LHCN-M2 (cell line): ENCODE results near the gene MNAT1. TPM values are rescaled to one million over a fixed set of nuclear protein-coding genes. Genes with fewer than 3 reads are reported as not detected.

Experiments
- DNase-seq: peaks from one replicate; pipeline ENCODE4 v3.0.0-alpha.2; 2012; ENCODE audit warnings: low read depth
- total RNA-seq: library from RNA; depleted of rRNA; stranded (reverse); fragments of >200 nt; gene quantifications from 2 replicates; pipeline ENCODE4 v1.2.3, GENCODE V29; 2014

Gene MNAT1
- total RNA-seq, 1 experiment from 2014 or later, result 77.8 TPM

DNA sequence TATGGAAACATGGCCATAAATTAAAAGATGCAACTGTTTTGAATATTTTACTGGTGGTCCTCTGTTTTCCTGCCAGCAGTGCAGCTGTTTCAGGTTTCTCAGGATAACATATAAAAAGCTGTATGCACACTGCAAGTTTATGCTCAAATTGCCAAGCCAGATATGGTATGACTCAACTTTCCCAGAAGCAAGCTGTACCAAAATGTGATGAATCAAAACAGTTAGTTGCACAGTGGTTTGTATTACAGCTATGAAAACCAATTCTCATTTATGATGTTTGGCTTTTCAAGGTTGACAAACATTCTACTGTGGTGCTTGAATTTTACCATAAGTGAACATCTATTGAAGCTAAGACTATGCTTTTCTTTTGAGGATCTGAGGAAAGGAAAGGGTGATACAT, 230.8 kb downstream of the MNAT1 start:
- peak; percentile 94 for DNase-seq

- DNase-seq, result no peak
Observed at GRCh38 chr14:60968099-60968498, 233.5 kb downstream of the MNAT1 start.

DNA sequence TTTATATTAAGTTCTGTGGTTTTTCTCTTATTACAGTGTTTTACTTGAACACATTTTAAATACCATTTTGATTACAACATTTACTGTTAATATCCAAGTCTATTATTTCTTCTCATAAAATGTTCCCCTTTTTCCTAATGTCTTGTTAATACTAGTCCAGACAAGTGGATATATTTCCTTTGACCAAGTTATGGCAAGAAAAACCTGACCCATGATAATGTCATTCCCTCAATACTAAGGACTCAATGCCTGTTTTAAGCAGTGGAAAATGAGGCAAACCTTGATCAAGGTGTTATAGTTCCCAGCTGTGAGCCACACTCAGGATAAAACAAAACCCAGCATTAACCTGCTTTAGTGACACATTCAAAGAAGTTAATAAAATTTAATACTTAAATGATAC, 234.1 kb downstream of the MNAT1 start:
- no peak for DNase-seq

GRCh38 chr14:60970146-60970545, 235.6 kb downstream of the MNAT1 start:
- no peak for DNase-seq

- no peak for DNase-seq
Observed at GRCh38 chr14:60971271-60971670, 236.7 kb downstream of the MNAT1 start.

- DNase-seq, result no peak
Observed at GRCh38 chr14:60972295-60972694, 237.7 kb downstream of the MNAT1 start.

GRCh38 chr14:60973070-60973469, 238.5 kb downstream of the MNAT1 start:
- DNase-seq, result no peak

GRCh38 chr14:60974090-60974651, 239.6 kb downstream of the MNAT1 start:
- DNase-seq, result no peak

DNA sequence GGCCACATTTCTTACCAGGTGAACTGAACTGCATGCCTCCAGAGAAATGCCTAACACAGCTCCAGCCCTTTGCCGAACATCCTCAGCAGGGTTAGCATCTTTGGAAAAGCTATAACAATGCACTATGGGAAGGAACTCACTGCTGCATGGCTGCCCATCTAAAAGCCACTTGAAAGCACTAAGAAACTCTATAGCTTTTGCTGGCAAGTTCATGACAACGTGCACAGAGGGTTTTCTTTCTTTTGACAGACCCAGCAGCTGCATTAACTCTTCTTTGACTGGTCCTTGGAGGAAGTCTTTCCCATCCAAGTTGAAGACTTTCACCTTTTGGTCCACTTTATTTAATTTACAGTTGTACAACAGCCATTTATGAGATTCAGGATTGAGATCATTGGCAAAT, 241.0 kb downstream of the MNAT1 start:
- DNase-seq, result peak; percentile 21

DNA sequence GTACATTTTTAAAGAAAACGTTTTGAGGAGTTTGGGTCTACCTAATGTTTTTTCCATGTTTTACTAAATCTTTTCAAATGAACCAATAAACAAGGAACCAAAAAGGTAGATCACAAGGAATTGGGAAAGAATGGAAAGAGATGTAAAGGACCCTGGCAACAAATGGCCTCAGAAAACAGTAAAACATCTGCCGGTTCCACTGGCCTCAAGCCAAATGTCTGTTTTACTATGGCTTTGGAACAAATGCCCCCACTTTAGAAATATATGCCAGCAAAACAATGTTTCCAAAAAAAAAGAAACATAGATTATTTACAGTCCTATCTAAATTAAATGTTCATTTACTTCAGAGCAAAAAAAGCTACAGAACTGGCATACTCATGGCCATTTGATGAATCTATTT, 243.3 kb downstream of the MNAT1 start:
- DNase-seq, result peak; percentile 26

DNA sequence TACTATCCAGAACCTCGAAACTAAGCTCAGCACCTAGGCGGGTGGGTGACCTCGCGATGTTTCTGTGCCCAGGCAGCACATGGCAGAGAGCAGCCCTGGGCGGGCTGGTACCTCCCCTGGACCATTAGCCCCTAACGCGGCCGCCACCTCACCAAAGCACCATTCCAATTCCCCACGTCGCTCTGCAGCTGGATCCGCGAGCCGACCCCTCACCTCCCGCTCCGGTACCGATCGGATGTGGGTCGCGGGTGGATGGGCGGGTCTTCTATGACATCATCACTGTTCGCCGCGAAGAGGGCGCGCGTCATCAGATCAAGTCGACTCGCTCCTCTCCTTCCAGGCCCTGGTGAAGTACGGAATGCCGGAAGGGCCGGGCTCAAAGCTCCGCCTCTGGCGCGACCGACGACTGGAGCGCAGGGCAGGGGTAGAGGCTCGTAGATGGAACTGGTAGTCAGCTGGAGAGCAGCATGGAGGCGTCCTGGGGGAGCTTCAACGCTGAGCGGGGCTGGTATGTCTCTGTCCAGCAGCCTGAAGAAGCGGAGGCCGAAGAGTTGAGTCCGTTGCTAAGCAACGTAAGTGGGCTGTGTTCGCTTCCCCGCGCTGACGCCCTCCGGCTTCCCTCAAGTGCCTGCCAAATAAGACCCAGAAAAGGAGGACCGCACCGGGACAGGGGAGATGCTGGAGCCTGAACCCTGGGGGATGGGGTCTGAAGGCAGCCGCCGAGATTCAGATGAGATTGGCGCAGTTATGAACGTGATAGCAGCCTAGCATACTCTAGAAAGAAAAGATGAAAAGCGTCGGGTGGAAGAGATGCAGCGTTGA, 246.5 kb downstream of the MNAT1 start, which contains the start of the genes SLC38A6 and TRMT5:
Gene SLC38A6 (plus strand): TSS at position 435 of the 822 bp plus-strand sequence. CDS start 33 bp downstream, at position 468.
Gene TRMT5 (minus strand): TSS at position 269 of the 822 bp plus-strand sequence. CDS start 106 bp downstream, at position 163.
- DNase-seq, result peak; percentile 96

- peak; percentile 85 for DNase-seq
Observed at GRCh38 chr14:60981633-60982455, 247.3 kb downstream of the MNAT1 start.

GRCh38 chr14:60984196-60984595, 249.6 kb downstream of the MNAT1 start:
- no peak for DNase-seq

- DNase-seq, result no peak
Observed at GRCh38 chr14:60986500-60986899, 251.9 kb downstream of the MNAT1 start.

DNA sequence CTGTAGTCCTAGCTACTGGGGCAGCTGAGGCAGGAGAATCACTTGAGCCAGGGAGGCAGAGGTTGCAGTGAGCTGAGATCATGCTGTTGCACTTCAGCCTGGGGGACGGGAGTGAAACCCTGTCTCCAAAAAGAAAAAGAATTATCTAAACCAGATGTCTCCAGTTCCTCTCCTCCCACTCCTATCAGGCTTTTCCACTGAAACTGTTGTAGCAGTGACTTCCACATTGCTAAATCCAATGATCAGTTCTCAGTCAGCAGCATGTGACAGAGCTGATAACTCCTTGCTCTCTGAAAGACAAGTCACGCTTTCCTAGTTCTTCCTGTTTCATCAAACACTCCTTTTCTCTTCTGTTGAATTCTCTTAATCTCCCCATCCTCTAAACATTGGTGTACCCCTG, 255.0 kb downstream of the MNAT1 start:
- no peak for DNase-seq

DNA sequence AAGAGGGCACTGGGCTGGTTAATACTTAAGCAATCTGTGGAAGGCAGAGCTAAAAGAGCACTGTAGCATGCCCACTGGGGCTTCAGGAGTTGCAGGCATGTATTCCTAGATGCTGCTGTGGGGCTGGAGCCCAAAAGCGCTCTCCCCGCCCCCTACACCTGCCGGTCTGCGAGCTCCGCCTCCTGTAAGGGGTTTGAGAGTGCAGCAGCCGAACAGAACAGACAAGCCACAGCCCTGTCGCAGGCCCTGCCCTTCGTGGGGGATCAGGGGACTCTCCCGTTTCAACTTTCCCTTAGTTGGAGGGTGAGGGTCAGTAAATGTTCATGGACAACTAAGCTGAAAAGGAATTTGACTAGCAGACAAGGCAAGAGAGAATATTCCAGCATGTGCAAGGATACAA, 264.1 kb downstream of the MNAT1 start:
- no peak for DNase-seq

GRCh38 chr14:60999536-60999935, 265.0 kb downstream of the MNAT1 start:
- no peak for DNase-seq

DNA sequence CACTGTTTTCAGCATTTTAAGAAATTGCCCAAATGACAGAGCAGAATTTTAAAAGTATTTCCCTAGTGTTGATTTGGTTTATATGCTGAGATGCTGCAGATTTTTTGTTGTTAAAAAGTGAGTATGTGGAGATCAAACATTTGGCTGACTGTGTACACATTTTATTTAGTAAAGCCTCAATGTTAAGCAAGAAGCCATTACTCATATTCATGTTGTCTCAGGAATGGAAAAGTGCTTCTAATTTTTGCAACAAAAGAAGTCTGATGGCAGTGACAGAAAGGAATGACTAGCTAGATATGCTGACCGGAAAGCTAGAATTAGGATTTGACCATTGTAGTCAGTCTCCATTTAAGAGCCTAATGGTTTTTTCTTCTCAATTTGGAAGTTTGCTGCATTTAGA, 269.0 kb downstream of the MNAT1 start:
- DNase-seq, result peak; percentile 67

GRCh38 chr14:61019537-61019936, 285.0 kb downstream of the MNAT1 start:
- DNase-seq, result no peak
